Right lobe of liver (tissue), 6 donors: Measurements from ENCODE around the gene KCNC1. TPM values are rescaled to one million over a fixed set of nuclear protein-coding genes. Genes with fewer than 3 reads are reported as not detected.
A peak's percentile ranks its signal among the peaks of the same experiment; 100 is the strongest.

Experiments used
- ATAC-seq, 4 donors: fragments of 200-7000 bp; cut with Tn5 transposase; one replicate each; pipeline ENCODE4 v1.9.1; 2020; ENCODE audit warnings: mild to moderate bottlenecking in 4 of 4, moderate library complexity in 4 of 4
- DNase-seq, 3 donors: peaks; one replicate each; pipeline ENCODE4 v3.0.0-alpha.2; 2020
- H3K27ac ChIP-seq, 3 donors: fragments of 200-600 bp; one replicate each; pipeline ENCODE4 v1.8.0; 2022
- H3K27me3 ChIP-seq, 2 donors: fragments of 200-600 bp; one replicate each; pipeline ENCODE4 v1.8.0; 2022
- H3K36me3 ChIP-seq, 4 donors: fragments of 200-600 bp; sonication (generic) in 1 of 4; one replicate each; pipeline versions ENCODE4 v1.5.1 to v1.8.0; 2017 to 2022; ENCODE audit warnings: control low read depth in 1 of 4
- H3K4me1 ChIP-seq, 4 donors: fragments of 200-600 bp; sonication (generic) in 1 of 4; one replicate each; pipeline versions ENCODE4 v1.5.1 to v1.8.0; 2017 to 2022; ENCODE audit warnings: control low read depth in 1 of 4
- H3K4me3 ChIP-seq, 3 donors: fragments of 200-600 bp; one replicate each; pipeline ENCODE4 v1.8.0; 2022
- H3K9me3 ChIP-seq, 4 donors: fragments of 200-600 bp; sonication (generic) in 1 of 4; one replicate each; pipeline versions ENCODE4 v1.5.1 to v1.8.0; 2017 to 2022; ENCODE audit warnings: control low read depth in 1 of 4
- POLR2A ChIP-seq: fragments of 450-650 bp; IDR thresholded peaks from one replicate; pipeline ENCODE4 v1.6.1; 2017; ENCODE audit warnings: antibody characterized with exemption, mild to moderate bottlenecking
- WGBS: methylation state at CpG from one replicate; pipeline ENCODE4 v1.1.6; 2018; ENCODE audit warnings: low coverage, low lambda C conversion rate; ENCODE audit not compliant: insufficient coverage; ENCODE audit errors: missing lambda C conversion rate; 5-methylcytosine and 5-hydroxymethylcytosine counted together
- intact Hi-C, 2 donors: fragments of 100-400 bp; cut with DNase I; formaldehyde crosslinking; loops; one replicate each; pipeline versions ENCODE4 v1.11.2 to v1.14.1; 2022
- total RNA-seq, 6 experiments: library from RNA; depleted of rRNA in 2 of 6; stranded (reverse); fragments of >200 nt in 2 of 6; fragmentation: NEBNext Ultra II Directional in 3 of 6; extraction: Animal tissue kit (Norgen Biotek cat#: 25700) in 3 of 6; gene quantifications; one replicate each; pipeline versions ENCODE4 v1.1.0 to v1.2.4, GENCODE V29; 2016 to 2023
- TF ChIP-seq, protein P1 (sequence below), 4 donors: fragments of 200-600 bp in 3 of 4; fragments of 450-650 bp in 1 of 4; IDR thresholded peaks; one replicate each; pipeline versions ENCODE4 v1.5.1 to v1.8.0; 2016 to 2022; ENCODE audit warnings: antibody characterized with exemption in 4 of 4, mild to moderate bottlenecking in 2 of 4
- donor health status: DM: no; HTN: yes; CAD: no.
- donor health status: DM: no; HTN: no; CAD: no.
- donor health status: DM: no; HTN: no; CAD: no.
- donor health status: DM: no; HTN: yes; CAD: no.
- donor health status: DM: no; HTN: yes; CAD: no.

The KCNC1 gene
- total RNA-seq, 6 experiments from 2014 or later, result not detected

DNA sequence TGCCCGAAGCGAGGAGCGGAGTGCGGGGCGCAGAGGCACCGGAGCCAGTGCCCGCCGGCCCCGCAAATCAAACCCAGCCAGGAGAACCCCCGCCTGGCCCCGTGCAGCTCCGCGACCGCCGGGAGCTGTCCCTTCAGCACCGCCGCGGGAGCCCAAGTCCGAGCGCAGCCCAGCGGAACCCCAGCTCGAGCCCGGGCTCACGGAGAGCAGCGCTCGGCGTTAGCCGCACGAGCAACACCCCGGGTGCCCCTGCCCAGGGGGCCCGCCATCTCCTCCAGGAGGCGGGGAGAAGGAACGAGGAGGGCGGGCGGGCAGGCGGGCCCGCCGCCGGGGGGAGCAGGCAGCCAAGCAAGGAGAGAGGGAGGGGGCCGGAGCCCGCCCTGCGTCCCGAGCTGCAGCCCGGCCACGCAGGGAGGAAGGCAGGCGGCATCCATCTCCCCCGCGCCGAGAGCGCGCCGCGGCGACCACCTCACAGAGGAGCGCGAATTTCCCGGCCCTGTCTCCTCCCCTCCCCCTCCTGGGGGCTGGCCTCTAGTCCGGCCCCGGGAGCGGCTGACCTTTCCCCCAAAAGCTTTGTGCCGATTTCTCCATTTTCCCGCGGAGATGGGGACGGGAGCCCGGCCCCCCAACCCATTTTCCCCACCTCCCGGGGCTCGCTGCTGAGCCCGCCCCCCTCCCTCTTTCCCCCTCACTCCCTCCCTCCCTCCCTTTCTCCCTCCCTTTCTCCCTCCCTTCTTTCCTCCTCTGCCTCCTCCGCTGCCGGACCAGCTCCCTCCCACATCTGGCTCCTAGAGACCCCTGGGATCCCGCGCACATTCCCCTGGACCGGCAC is 621 bp downstream of the KCNC1 start:
- H3K27me3 ChIP-seq, result peaks cover 0 to 12% of the 10 kb centered on the region in 2 donors
- H3K4me3 ChIP-seq, result peak overlapping the region in 1 of 3 donors; percentile 46
- 2% methylated on average over 12 of the region's 73 CpGs for WGBS
- H3K27ac ChIP-seq, result no peak overlapping the region
- no peaks in the 10 kb centered on the region for H3K36me3 ChIP-seq
- ATAC-seq (peak; percentile 67 to 75 (median 72)), DNase-seq (peak; percentile 66 to 75 (median 71))
- H3K4me1 ChIP-seq, result peaks cover 0 to 15% (median 3%) of the 10 kb centered on the region in 4 donors
- TF ChIP-seq POLR2A, result no peak
- TF ChIP-seq, protein P1, sequence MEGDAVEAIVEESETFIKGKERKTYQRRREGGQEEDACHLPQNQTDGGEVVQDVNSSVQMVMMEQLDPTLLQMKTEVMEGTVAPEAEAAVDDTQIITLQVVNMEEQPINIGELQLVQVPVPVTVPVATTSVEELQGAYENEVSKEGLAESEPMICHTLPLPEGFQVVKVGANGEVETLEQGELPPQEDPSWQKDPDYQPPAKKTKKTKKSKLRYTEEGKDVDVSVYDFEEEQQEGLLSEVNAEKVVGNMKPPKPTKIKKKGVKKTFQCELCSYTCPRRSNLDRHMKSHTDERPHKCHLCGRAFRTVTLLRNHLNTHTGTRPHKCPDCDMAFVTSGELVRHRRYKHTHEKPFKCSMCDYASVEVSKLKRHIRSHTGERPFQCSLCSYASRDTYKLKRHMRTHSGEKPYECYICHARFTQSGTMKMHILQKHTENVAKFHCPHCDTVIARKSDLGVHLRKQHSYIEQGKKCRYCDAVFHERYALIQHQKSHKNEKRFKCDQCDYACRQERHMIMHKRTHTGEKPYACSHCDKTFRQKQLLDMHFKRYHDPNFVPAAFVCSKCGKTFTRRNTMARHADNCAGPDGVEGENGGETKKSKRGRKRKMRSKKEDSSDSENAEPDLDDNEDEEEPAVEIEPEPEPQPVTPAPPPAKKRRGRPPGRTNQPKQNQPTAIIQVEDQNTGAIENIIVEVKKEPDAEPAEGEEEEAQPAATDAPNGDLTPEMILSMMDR (IDR thresholded peaks at IDR 0.05), result no peak
- H3K9me3 ChIP-seq, result no peaks in the 10 kb centered on the region
- intact Hi-C loops, result no loop called here

DNA sequence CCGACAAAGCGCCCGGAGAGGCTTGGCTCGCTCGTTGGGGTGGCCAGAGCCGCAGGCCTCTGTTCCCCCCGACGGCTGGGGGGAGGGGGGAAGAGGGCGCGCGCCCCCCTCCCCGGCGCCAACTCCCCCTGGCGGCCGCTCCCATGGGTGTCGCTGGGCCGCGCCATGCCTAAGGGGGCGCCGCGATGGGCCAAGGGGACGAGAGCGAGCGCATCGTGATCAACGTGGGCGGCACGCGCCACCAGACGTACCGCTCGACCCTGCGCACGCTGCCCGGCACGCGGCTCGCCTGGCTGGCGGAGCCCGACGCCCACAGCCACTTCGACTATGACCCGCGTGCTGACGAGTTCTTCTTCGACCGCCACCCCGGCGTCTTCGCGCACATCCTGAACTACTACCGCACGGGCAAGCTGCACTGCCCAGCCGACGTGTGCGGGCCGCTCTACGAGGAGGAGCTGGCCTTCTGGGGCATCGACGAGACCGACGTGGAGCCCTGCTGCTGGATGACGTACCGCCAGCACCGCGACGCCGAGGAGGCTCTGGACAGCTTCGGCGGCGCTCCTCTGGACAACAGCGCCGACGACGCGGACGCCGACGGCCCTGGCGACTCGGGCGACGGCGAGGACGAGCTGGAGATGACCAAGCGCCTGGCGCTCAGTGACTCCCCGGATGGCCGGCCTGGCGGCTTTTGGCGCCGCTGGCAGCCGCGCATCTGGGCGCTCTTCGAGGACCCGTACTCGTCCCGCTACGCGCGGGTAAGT is 1.4 kb downstream of the KCNC1 start:
- TF ChIP-seq POLR2A, result no peak
- TF ChIP-seq, protein P1 (IDR thresholded peaks at IDR 0.05), result no peak
- ATAC-seq, result no peak
- Histone ChIP-seq H3K27ac (no peak overlapping the region), H3K27me3 (peaks cover 0 to 12% of the 10 kb centered on the region in 2 donors), H3K4me1 (peaks cover 0 to 15% (median 3%) of the 10 kb centered on the region in 4 donors), H3K4me3 (no peak overlapping the region), H3K36me3 (no peaks in the 10 kb centered on the region), H3K9me3 (no peaks in the 10 kb centered on the region)
- 14% methylated on average over 15 of the region's 102 CpGs for WGBS
- DNase-seq, result no peak
- intact Hi-C loops, result no loop called here

DNA sequence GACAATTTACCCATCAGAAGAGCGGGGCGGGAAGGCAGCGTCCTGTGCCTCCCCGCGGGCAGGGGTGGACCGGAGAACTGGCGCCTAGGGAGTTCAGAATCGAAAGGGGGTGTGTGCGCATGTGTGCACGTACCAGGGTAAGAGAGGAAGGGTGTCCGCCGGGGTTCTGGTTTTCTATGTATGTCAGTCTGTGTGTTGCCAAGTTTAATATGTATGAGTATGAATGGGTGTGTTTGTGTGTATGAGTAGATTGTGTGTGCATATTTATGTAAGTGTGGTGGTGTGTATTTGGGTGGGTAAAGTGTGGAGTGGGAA is 2.0 kb downstream of the KCNC1 start:
- peaks cover 0 to 11% (median under 1%) of the 10 kb centered on the region in 4 donors for H3K4me1 ChIP-seq
- intact Hi-C loops, result no loop called here
- DNase-seq (no peak), ATAC-seq (no peak)
- H3K4me3 ChIP-seq, result no peak overlapping the region
- H3K9me3 ChIP-seq, result no peaks in the 10 kb centered on the region
- peaks cover 0 to 12% of the 10 kb centered on the region in 2 donors for H3K27me3 ChIP-seq
- TF ChIP-seq, protein P1 (IDR thresholded peaks at IDR 0.05), result no peak
- no peak for TF ChIP-seq POLR2A
- H3K36me3 ChIP-seq, result no peaks in the 10 kb centered on the region
- 27% methylated on average over 11 of the region's 12 CpGs for WGBS
- H3K27ac ChIP-seq, result no peak overlapping the region

DNA sequence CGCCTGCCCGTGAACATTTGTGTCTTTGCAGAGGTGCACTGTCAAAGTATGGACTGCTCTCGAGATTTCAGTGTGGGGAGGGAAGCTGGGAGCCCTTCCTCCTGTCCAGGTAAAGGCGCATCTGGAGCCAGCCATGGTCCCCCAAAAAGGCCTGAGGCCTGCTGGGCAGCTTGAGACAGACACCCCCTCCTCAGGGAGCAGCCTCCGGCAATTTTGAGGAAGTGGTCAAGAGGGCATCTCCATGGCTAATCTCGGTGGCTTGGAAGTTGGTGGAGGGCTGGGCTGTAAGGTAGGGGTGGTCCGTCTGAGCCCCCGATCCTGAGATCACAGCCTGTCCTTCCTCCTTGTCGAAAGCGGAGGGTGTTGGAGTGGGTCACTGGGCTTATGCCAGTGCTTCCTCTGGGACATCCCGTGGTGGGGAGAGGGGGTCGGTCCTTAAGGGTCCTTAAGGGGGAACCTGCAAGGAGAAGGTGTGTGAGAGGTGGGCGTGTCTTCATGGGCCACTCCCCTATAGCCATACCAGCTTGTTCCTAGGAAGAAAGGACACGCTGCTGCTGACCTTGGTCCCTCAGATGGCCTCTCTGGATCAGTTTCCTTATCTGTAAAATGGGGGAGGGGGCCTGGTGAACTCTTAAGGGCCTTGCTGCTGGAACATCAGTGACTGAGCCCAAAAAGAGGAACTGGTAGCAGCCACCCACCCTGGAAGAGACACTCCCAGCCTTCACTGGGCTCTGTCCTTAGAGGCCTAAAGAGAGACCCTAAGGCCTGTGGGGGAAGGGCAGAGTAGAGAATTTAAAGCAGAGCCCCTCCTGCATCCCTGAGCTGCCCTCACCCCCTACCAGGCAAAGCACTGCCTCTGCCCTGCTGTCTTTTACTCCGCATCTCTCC is 2.6 kb downstream of the KCNC1 start:
- intact Hi-C loops, result no loop called here
- Histone ChIP-seq H3K4me3 (no peak overlapping the region), H3K27ac (no peak overlapping the region), H3K36me3 (no peaks in the 10 kb centered on the region), H3K27me3 (peaks cover 0 to 12% of the 10 kb centered on the region in 2 donors), H3K9me3 (no peaks in the 10 kb centered on the region), H3K4me1 (peaks cover 0 to 10% (median 0%) of the 10 kb centered on the region in 4 donors)
- TF ChIP-seq, protein P1 (IDR thresholded peaks at IDR 0.05), result no peak
- TF ChIP-seq POLR2A, result no peak
- no peak for ATAC-seq
- DNase-seq, result no peak
- WGBS, result 65% methylated on average over 5 of the region's 15 CpGs
